Upper lobe of right lung (tissue), 1 donor: ENCODE data around the gene EIPR1. TPM values are rescaled to one million over a fixed set of nuclear protein-coding genes. Genes with fewer than 3 reads are reported as not detected.

Experiments used
- ATAC-seq: fragments of 200-7000 bp; cut with Tn5 transposase; one replicate; pipeline ENCODE4 v1.9.1; 2020; ENCODE audit warnings: mild to moderate bottlenecking, moderate library complexity
- DNase-seq: peaks from one replicate; pipeline ENCODE4 v3.0.0-alpha.2; 2020
- H3K27ac ChIP-seq: fragments of 200-600 bp; one replicate; pipeline ENCODE4 v1.8.0; 2022
- H3K27me3 ChIP-seq: fragments of 200-600 bp; one replicate; pipeline ENCODE4 v1.8.0; 2022; ENCODE audit warnings: mild to moderate bottlenecking
- H3K36me3 ChIP-seq: fragments of 200-600 bp; one replicate; pipeline ENCODE4 v1.8.0; 2022
- H3K4me1 ChIP-seq: fragments of 200-600 bp; one replicate; pipeline ENCODE4 v1.8.0; 2022
- H3K4me3 ChIP-seq: fragments of 200-600 bp; one replicate; pipeline ENCODE4 v1.8.0; 2022; ENCODE audit warnings: mild to moderate bottlenecking
- H3K9me3 ChIP-seq: fragments of 200-600 bp; one replicate; pipeline ENCODE4 v1.8.0; 2022
- intact Hi-C: fragments of 100-400 bp; cut with DNase I; formaldehyde crosslinking; loops from one replicate; pipeline ENCODE4 v1.11.0; 2022
- total RNA-seq: library from RNA; stranded (reverse); fragmentation: NEBNext Ultra II Directional; extraction: Animal tissue kit (Norgen Biotek cat#: 25700); gene quantifications from one replicate; pipeline ENCODE4 v1.2.1, GENCODE V29; 2021
- TF ChIP-seq, protein P1 (sequence below): fragments of 200-600 bp; IDR thresholded peaks from one replicate; pipeline ENCODE4 v1.8.0; 2022; ENCODE audit warnings: antibody characterized with exemption
- donor health status: DM: no; HTN: yes; CAD: no; lungs with severe emphysema.

EIPR1 gene
- total RNA-seq, 1 donor from 2014 or later = 16.6 TPM

DNA sequence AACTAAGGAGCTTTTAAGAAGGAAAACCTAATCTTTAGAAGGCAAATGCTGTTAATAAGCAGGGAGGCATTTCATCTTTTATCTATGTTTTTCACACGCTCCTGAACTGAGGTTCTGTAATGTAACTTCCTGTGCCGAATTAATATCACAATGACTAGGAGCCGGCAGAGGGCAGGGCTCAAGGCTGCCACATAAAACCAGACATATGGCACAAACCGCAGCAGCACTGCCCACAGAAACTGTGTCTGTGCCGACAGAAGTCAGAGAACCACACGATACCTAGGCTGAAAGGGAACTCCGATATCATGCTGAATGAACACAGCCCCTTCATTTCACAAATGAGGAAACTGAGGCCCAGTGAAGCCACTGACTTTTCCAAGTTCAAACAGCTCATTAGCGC lies 112.1 kb downstream of the EIPR1 start:
- Histone ChIP-seq H3K27ac (no peak overlapping the region), H3K9me3 (no peaks in the 10 kb centered on the region), H3K36me3 (no peaks in the 10 kb centered on the region), H3K4me3 (no peak overlapping the region), H3K4me1 (no peaks in the 10 kb centered on the region), H3K27me3 (no peaks in the 10 kb centered on the region)
- intact Hi-C loops = no loop called here
- no peak for ATAC-seq
- TF ChIP-seq, protein P1, sequence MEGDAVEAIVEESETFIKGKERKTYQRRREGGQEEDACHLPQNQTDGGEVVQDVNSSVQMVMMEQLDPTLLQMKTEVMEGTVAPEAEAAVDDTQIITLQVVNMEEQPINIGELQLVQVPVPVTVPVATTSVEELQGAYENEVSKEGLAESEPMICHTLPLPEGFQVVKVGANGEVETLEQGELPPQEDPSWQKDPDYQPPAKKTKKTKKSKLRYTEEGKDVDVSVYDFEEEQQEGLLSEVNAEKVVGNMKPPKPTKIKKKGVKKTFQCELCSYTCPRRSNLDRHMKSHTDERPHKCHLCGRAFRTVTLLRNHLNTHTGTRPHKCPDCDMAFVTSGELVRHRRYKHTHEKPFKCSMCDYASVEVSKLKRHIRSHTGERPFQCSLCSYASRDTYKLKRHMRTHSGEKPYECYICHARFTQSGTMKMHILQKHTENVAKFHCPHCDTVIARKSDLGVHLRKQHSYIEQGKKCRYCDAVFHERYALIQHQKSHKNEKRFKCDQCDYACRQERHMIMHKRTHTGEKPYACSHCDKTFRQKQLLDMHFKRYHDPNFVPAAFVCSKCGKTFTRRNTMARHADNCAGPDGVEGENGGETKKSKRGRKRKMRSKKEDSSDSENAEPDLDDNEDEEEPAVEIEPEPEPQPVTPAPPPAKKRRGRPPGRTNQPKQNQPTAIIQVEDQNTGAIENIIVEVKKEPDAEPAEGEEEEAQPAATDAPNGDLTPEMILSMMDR = no peak
- DNase-seq = no peak

DNA sequence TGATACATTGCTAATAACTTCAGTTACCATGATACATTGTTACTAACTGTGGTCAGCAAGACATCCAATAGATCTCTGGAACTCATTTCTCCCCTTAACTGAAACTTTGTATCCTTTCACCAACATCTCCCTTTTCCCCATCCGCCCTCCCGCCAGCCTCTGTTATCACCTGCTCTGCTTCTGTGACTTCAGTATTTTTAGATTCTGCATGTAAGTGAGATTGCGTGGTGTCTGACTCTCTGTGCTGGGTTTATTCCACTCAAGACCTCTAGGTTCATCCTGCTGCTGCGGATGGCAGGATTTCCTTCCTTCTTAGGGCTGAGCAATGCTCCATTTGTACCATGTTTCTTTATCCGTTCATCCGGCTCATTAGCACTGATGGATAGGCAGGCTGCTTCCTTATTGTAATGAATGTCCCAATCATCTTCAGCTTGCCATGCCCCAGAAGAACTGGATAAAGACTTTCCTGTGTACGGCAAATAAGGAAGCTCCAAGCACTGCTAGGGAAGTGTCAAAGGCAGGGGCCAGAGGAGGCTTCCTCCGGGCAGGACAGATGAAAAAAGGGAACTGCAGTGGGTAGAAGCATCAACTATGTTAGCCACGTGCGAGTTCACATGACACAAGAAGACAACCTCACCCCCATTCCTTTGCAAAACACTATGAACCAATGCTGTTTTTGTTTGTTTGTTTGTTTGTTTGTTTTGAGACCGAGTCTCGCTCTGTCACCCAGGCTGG lies 113.4 kb downstream of the EIPR1 start:
- H3K36me3 ChIP-seq = no peaks in the 10 kb centered on the region
- TF ChIP-seq, protein P1 = no peak
- H3K27me3 ChIP-seq = no peaks in the 10 kb centered on the region
- H3K9me3 ChIP-seq = no peaks in the 10 kb centered on the region
- no peak overlapping the region for H3K27ac ChIP-seq
- ATAC-seq (peak; percentile 85), DNase-seq (no peak)
- intact Hi-C loops = no loop called here
- no peaks in the 10 kb centered on the region for H3K4me1 ChIP-seq
- H3K4me3 ChIP-seq = no peak overlapping the region

DNA sequence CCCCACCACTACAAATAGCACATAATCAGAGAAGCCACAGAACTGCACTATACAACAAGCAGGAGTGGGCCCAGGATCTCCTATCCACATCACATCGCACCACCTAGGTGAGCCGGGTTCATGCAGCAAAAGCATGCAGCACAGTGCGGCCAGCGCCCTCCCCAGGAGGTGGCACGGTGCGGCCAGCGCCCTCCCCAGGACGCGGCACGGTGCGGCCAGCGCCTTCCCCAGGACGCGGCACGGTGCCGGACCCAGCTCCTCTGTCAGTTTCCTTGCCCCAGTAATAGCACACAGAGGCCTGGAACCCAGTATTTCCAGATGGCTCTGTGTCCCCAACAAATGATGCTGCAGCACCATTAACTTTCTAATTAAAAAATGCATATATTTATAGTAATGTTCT lies 114.1 kb downstream of the EIPR1 start:
- Histone ChIP-seq H3K4me3 (no peak overlapping the region), H3K36me3 (no peaks in the 10 kb centered on the region), H3K9me3 (no peaks in the 10 kb centered on the region), H3K27me3 (no peaks in the 10 kb centered on the region), H3K4me1 (no peaks in the 10 kb centered on the region), H3K27ac (no peak overlapping the region)
- no peak for ATAC-seq
- intact Hi-C loops = no loop called here
- TF ChIP-seq, protein P1 = no peak
- no peak for DNase-seq

DNA sequence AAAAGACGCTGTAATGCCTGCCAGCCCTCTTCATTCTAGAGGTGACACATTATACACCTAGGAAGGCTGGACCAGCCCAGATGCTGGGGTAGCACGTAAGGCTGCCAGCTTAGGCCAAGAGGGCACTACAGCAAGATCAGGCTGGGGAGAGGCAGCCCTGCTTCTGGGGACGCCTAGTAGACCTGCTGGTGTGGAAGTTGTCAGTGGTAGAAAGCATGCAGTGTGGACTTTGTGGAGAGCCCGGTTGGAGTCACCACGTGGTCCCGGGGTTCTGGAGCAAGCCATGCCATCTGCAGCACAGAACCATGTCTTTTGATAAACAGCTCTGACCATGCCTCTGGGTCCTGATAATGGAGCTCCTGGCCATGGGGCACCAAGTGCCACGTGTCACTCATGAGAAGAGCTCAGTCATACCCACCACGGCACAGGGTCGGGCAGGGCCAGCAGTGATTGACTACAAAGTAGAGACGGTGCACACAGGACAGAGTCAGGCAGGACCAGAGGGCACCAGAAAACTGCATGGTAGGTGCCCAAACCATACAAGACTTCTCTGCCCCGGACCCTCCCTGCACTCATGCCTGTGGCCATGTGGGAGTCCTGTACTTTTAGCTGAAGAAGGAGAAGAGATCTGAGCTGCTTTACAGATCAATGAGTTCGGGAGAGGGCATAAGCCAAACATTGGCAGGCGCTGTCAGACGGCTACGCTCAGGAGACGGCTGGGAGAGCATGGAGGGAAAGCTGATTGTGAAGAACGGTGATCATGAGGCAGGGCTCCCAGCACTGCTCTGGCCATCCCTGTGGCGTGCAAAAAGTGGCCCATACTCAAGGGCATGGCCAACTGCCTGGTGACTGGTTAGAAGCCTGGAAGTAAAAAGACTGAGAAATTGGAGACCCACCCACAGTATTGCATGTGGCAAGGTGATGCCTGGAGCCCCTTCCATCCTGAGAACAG lies 114.9 kb downstream of the EIPR1 start:
- Histone ChIP-seq H3K27ac (no peak overlapping the region), H3K9me3 (no peaks in the 10 kb centered on the region), H3K27me3 (no peaks in the 10 kb centered on the region), H3K36me3 (no peaks in the 10 kb centered on the region), H3K4me3 (no peak overlapping the region), H3K4me1 (no peaks in the 10 kb centered on the region)
- no peak for DNase-seq
- TF ChIP-seq, protein P1 = no peak
- no peak for ATAC-seq
- intact Hi-C loops = no loop called here

DNA sequence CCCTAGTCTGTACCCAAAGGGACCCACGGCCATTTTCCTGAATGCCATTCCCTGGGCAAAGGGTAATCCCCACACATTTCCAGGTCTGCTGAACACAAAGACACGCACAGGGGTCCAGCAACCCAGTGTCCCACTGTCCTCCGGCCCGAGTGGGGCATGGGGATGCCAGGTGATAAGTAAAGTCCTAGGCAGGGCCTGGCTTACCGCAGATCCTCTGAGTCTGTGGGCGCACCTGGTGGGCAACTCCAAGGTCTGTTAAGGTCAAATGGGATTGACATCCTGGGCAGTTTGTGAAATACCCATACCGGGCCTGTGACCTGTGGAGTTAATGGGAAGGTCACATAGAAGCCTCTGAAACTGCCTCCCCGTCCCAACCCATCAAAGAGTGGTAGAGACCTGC lies 116.1 kb downstream of the EIPR1 start:
- ATAC-seq (no peak), DNase-seq (no peak)
- Histone ChIP-seq H3K4me3 (no peak overlapping the region), H3K27me3 (no peaks in the 10 kb centered on the region), H3K36me3 (no peaks in the 10 kb centered on the region), H3K4me1 (no peaks in the 10 kb centered on the region), H3K9me3 (no peaks in the 10 kb centered on the region), H3K27ac (no peak overlapping the region)
- intact Hi-C loops = no loop called here
- TF ChIP-seq, protein P1 = no peak
